HepG2 (cell line): Measurements from ENCODE around the gene GSDMA. TPM values are rescaled to one million over a fixed set of nuclear protein-coding genes. Genes with fewer than 3 reads are reported as not detected.

ENCODE experiments used
- AHR ChIP-seq: IDR thresholded peaks from 2 replicates; pipeline ENCODE4 v1.6.1; 2018; ENCODE audit warnings: missing genetic modification reagents, missing compliant biosample characterization
- CBFB ChIP-seq: sonication (generic); formaldehyde crosslinking; IDR thresholded peaks from 2 replicates; pipeline ENCODE4 v1.4.0; 2020; ENCODE audit warnings: missing genetic modification reagents
- ELF3 ChIP-seq: IDR thresholded peaks from 2 replicates; pipeline ENCODE4 v1.6.1; 2016; ENCODE audit warnings: missing genetic modification reagents, missing compliant biosample characterization
- FOXA3 ChIP-seq: IDR thresholded peaks from 2 replicates; pipeline ENCODE4 v1.6.1; 2016; ENCODE audit warnings: missing genetic modification reagents, missing compliant biosample characterization
- IKZF5 ChIP-seq: IDR thresholded peaks from 2 replicates; pipeline ENCODE4 v1.6.1; 2018; ENCODE audit warnings: missing genetic modification reagents, mild to moderate bottlenecking, missing compliant biosample characterization
- NR0B2 ChIP-seq: sonication (generic); formaldehyde crosslinking; IDR thresholded peaks from 2 replicates; pipeline ENCODE4 v1.4.0; 2020; ENCODE audit warnings: mild to moderate bottlenecking, missing genetic modification reagents
- PLSCR1 ChIP-seq: sonication (generic); formaldehyde crosslinking; IDR thresholded peaks from 2 replicates; pipeline ENCODE4 v1.5.0; 2020; ENCODE audit warnings: missing genetic modification reagents, mild to moderate bottlenecking, borderline replicate concordance
- ZC3H13 ChIP-seq: sonication (generic); formaldehyde crosslinking; IDR thresholded peaks from 2 replicates; pipeline ENCODE4 v1.8.1; 2023; ENCODE audit warnings: mild to moderate bottlenecking, missing genetic modification reagents, moderate library complexity
- ZNF446 ChIP-seq: sonication (generic); formaldehyde crosslinking; IDR thresholded peaks from 2 replicates; pipeline ENCODE4 v1.5.0; 2020; ENCODE audit warnings: mild to moderate bottlenecking, missing genetic modification reagents
- ZNF616 ChIP-seq: sonication (generic); formaldehyde crosslinking; IDR thresholded peaks from 2 replicates; pipeline ENCODE4 v1.5.0; 2020; ENCODE audit warnings: low read depth, mild to moderate bottlenecking, missing genetic modification reagents
- ZNF7 ChIP-seq: IDR thresholded peaks from 2 replicates; pipeline ENCODE4 v1.6.1; 2016; ENCODE audit warnings: missing biosample characterization, missing genetic modification reagents
- polyA plus RNA-seq, 8 experiments: library from polyadenylated mRNA; depleted of rRNA in 3 of 8; stranded (reverse) in 7 of 8; unstranded in 1 of 8; fragments of >200 nt; fragmentation: Illumina TruSeq in 4 of 8; extraction: Trizol in 4 of 8; gene quantifications; 2 replicates each; pipeline versions ENCODE4 v1.2.1 to v1.2.3, GENCODE V29; 2011 to 2016; ENCODE audit warnings: low read depth in 4 of 8, missing spikeins in 1 of 8, mixed read lengths in 1 of 8; ENCODE audit not compliant: insufficient read depth in 1 of 8
- total RNA-seq, 5 experiments: library from RNA; depleted of rRNA; stranded (reverse); fragments of >200 nt; fragmentation: Illumina TruSeq; extraction: Trizol; gene quantifications; 2 replicates each; pipeline ENCODE4 v1.2.3, GENCODE V29; 2016; ENCODE audit warnings: low read depth in 1 of 5
- TF ChIP-seq, protein P1 (sequence below): sonication (generic); formaldehyde crosslinking; IDR thresholded peaks from 2 replicates; pipeline ENCODE4 v1.4.0; 2020; ENCODE audit warnings: missing genetic modification reagents
- TF ChIP-seq, protein P2 (sequence below): sonication (generic); formaldehyde crosslinking; IDR thresholded peaks from 2 replicates; pipeline ENCODE4 v1.5.0; 2020; ENCODE audit warnings: mild to moderate bottlenecking, missing genetic modification reagents, moderate library complexity
- TF ChIP-seq, protein P3 (sequence below): sonication (generic); formaldehyde crosslinking; IDR thresholded peaks from 2 replicates; pipeline ENCODE4 v1.8.1; 2023; ENCODE audit warnings: mild to moderate bottlenecking, missing genetic modification reagents, borderline replicate concordance
- TF ChIP-seq, protein P4 (sequence below): sonication (generic); formaldehyde crosslinking; IDR thresholded peaks from 2 replicates; pipeline ENCODE4 v1.4.0; 2020; ENCODE audit warnings: mild to moderate bottlenecking, low read depth, missing genetic modification reagents

GSDMA gene
- total and polyA plus RNA-seq, 2 of the 13 experiments (the other 11 are each of a cell fraction or from before 2014, with no cell fraction given) = not detected

DNA sequence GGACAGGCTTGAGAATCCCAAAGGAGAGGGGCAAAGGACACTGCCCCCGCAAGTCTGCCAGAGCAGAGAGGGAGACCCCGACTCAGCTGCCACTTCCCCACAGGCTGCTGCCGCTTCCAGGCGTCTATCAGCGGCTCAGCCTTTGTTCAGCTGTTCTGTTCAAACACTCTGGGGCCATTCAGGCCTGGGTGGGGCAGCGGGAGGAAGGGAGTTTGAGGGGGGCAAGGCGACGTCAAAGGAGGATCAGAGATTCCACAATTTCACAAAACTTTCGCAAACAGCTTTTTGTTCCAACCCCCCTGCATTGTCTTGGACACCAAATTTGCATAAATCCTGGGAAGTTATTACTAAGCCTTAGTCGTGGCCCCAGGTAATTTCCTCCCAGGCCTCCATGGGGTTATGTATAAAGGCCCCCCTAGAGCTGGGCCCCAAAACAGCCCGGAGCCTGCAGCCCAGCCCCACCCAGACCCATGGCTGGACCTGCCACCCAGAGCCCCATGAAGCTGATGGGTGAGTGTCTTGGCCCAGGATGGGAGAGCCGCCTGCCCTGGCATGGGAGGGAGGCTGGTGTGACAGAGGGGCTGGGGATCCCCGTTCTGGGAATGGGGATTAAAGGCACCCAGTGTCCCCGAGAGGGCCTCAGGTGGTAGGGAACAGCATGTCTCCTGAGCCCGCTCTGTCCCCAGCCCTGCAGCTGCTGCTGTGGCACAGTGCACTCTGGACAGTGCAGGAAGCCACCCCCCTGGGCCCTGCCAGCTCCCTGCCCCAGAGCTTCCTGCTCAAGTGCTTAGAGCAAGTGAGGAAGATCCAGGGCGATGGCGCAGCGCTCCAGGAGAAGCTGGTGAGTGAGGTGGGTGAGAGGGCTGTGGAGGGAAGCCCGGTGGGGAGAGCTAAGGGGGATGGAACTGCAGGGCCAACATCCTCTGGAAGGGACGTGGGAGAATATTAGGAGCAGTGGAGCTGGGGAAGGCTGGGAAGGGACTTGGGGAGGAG, 52.5 kb downstream of the GSDMA start, which contains the start of gene CSF3 (continued):
- TF ChIP-seq, protein P1, sequence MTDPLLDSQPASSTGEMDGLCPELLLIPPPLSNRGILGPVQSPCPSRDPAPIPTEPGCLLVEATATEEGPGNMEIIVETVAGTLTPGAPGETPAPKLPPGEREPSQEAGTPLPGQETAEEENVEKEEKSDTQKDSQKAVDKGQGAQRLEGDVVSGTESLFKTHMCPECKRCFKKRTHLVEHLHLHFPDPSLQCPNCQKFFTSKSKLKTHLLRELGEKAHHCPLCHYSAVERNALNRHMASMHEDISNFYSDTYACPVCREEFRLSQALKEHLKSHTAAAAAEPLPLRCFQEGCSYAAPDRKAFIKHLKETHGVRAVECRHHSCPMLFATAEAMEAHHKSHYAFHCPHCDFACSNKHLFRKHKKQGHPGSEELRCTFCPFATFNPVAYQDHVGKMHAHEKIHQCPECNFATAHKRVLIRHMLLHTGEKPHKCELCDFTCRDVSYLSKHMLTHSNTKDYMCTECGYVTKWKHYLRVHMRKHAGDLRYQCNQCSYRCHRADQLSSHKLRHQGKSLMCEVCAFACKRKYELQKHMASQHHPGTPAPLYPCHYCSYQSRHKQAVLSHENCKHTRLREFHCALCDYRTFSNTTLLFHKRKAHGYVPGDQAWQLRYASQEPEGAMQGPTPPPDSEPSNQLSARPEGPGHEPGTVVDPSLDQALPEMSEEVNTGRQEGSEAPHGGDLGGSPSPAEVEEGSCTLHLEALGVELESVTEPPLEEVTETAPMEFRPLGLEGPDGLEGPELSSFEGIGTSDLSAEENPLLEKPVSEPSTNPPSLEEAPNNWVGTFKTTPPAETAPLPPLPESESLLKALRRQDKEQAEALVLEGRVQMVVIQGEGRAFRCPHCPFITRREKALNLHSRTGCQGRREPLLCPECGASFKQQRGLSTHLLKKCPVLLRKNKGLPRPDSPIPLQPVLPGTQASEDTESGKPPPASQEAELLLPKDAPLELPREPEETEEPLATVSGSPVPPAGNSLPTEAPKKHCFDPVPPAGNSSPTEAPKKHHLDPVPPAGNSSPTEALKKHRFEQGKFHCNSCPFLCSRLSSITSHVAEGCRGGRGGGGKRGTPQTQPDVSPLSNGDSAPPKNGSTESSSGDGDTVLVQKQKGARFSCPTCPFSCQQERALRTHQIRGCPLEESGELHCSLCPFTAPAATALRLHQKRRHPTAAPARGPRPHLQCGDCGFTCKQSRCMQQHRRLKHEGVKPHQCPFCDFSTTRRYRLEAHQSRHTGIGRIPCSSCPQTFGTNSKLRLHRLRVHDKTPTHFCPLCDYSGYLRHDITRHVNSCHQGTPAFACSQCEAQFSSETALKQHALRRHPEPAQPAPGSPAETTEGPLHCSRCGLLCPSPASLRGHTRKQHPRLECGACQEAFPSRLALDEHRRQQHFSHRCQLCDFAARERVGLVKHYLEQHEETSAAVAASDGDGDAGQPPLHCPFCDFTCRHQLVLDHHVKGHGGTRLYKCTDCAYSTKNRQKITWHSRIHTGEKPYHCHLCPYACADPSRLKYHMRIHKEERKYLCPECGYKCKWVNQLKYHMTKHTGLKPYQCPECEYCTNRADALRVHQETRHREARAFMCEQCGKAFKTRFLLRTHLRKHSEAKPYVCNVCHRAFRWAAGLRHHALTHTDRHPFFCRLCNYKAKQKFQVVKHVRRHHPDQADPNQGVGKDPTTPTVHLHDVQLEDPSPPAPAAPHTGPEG (CRISPR knock-in tag) = no peak
- TF ChIP-seq ZNF7 (CRISPR knock-in tag) (no peak), ZNF446 (no peak), ZNF616 (CRISPR knock-in tag) (no peak), CBFB (CRISPR knock-in tag) (no peak), AHR (CRISPR knock-in tag) (no peak), PLSCR1 (CRISPR knock-in tag) (no peak), ELF3 (CRISPR knock-in tag) (no peak), NR0B2 (CRISPR knock-in tag) (no peak), ZC3H13 (CRISPR knock-in tag) (no peak), FOXA3 (CRISPR knock-in tag) (0 out of 2 replicates have a peak, but pooled peaks have one; percentile 17), IKZF5 (0 out of 2 replicates have a peak, but pooled peaks have one; percentile 5)
- TF ChIP-seq, protein P2, sequence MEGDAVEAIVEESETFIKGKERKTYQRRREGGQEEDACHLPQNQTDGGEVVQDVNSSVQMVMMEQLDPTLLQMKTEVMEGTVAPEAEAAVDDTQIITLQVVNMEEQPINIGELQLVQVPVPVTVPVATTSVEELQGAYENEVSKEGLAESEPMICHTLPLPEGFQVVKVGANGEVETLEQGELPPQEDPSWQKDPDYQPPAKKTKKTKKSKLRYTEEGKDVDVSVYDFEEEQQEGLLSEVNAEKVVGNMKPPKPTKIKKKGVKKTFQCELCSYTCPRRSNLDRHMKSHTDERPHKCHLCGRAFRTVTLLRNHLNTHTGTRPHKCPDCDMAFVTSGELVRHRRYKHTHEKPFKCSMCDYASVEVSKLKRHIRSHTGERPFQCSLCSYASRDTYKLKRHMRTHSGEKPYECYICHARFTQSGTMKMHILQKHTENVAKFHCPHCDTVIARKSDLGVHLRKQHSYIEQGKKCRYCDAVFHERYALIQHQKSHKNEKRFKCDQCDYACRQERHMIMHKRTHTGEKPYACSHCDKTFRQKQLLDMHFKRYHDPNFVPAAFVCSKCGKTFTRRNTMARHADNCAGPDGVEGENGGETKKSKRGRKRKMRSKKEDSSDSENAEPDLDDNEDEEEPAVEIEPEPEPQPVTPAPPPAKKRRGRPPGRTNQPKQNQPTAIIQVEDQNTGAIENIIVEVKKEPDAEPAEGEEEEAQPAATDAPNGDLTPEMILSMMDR (CRISPR knock-in tag) = no peak; the same call in 1 of the 2 replicates
- TF ChIP-seq, protein P3, sequence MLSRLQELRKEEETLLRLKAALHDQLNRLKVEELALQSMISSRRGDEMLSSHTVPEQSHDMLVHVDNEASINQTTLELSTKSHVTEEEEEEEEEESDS (CRISPR knock-in tag) = no peak
- TF ChIP-seq, protein P4, sequence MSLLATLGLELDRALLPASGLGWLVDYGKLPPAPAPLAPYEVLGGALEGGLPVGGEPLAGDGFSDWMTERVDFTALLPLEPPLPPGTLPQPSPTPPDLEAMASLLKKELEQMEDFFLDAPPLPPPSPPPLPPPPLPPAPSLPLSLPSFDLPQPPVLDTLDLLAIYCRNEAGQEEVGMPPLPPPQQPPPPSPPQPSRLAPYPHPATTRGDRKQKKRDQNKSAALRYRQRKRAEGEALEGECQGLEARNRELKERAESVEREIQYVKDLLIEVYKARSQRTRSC (CRISPR knock-in tag) = no peak
